Upper lobe of left lung (tissue), 4 donors: Measurements from ENCODE around the gene RHOF.

Experiments used
- POLR2A ChIP-seq, 4 donors: fragments of 450-650 bp; IDR thresholded peaks; one replicate each; pipeline ENCODE4 v1.5.1; 2016 to 2017; ENCODE audit warnings: antibody characterized with exemption in 4 of 4, mild to moderate bottlenecking in 2 of 4
- TF ChIP-seq, protein P1 (sequence below), 6 experiments: fragments of 450-650 bp in 4 of 6; fragments of 200-600 bp in 2 of 6; sonication (generic) in 2 of 6; IDR thresholded peaks; one replicate each; pipeline ENCODE4 v1.5.1; 2016 to 2019; ENCODE audit warnings: antibody characterized with exemption in 6 of 6

DNA sequence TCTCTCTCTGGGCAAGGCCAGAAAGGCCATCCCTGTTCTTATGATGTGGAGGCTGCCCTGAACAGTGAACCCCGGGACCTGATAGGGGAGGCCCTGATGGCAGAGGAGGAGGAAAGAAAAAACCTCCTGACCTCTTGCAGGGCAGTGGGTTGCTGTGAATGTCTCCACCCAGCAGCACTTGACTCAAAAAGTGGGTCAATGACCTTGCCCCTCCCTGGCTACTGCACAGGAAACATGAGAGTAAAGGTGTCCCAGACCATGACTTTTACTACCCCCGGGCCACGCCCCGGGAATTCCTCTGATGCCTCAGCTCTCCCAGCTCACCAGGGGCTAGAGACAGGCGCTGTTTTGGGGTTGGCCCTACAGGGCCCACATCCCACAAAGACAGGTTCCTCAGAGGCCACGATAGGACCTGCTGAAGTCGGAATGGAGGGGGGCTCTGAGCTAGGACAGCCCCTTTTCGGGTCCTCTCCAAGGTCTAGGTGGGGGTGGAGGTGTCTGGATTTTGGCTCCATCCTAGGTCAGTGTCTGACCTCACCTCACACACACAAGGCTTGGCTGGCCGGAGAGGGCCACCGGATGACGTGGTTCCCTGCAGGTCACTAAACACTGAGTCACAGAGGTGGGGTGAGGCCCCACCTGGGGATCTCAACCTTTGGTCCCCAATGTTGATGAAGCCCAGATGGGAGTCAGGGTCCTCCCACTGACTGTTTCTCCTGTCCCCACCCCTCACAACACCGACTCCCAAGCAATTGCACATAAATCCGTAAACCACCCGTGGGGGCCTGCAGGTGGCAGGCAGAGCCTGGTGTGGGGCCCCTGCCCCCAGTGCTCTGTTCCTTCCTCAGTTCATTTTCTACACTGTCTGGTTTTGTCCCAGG lies 1.6 kb downstream of the RHOF start:
- TF ChIP-seq, protein P1, sequence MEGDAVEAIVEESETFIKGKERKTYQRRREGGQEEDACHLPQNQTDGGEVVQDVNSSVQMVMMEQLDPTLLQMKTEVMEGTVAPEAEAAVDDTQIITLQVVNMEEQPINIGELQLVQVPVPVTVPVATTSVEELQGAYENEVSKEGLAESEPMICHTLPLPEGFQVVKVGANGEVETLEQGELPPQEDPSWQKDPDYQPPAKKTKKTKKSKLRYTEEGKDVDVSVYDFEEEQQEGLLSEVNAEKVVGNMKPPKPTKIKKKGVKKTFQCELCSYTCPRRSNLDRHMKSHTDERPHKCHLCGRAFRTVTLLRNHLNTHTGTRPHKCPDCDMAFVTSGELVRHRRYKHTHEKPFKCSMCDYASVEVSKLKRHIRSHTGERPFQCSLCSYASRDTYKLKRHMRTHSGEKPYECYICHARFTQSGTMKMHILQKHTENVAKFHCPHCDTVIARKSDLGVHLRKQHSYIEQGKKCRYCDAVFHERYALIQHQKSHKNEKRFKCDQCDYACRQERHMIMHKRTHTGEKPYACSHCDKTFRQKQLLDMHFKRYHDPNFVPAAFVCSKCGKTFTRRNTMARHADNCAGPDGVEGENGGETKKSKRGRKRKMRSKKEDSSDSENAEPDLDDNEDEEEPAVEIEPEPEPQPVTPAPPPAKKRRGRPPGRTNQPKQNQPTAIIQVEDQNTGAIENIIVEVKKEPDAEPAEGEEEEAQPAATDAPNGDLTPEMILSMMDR (IDR thresholded peaks at IDR 0.05): no peak
- no peak for TF ChIP-seq POLR2A (IDR thresholded peaks at IDR 0.05)
